HEK293T (cell line): Measurements from ENCODE around the gene RAPGEF3.

Source experiments
- CTCF ChIA-PET: fragments of 350-600 bp; formaldehyde crosslinking; extraction: SDS; loops from one replicate; lab custom pipeline; 2021; ENCODE audit warnings: antibody characterized with exemption, inconsistent platforms; lab: Yijun Ruan, JAX
- POLR2A ChIA-PET: fragments of 350-600 bp; formaldehyde crosslinking; extraction: SDS; loops from one replicate; lab custom pipeline; 2020; ENCODE audit warnings: antibody characterized with exemption, inconsistent platforms; lab: Yijun Ruan, JAX
- DNase-seq: peaks from one replicate; pipeline ENCODE4 v3.0.0; 2012; ENCODE audit warnings: mixed read lengths; ENCODE audit errors: extremely low spot score
- ARNT ChIP-seq: fragments of 450-650 bp; IDR thresholded peaks from 2 replicates; pipeline ENCODE4 v1.6.1; 2017; ENCODE audit warnings: mild to moderate bottlenecking
- BHLHE40 ChIP-seq: fragments of 450-650 bp; IDR thresholded peaks from 2 replicates; pipeline ENCODE4 v1.6.1; 2016; ENCODE audit warnings: mild to moderate bottlenecking, moderate library complexity, borderline replicate concordance
- CTBP1 ChIP-seq: fragments of 450-650 bp; IDR thresholded peaks from 2 replicates; pipeline ENCODE4 v1.6.1; 2016; ENCODE audit warnings: borderline replicate concordance
- ELF4 ChIP-seq: fragments of 450-650 bp; IDR thresholded peaks from 2 replicates; pipeline ENCODE4 v1.6.1; 2017; ENCODE audit warnings: antibody characterized with exemption
- FOXA1 ChIP-seq: fragments of 450-650 bp; IDR thresholded peaks from 2 replicates; pipeline ENCODE4 v1.6.1; 2016; ENCODE audit warnings: mild to moderate bottlenecking
- FOXK2 ChIP-seq: fragments of 450-650 bp; IDR thresholded peaks from 2 replicates; pipeline ENCODE4 v1.6.1; 2016; ENCODE audit warnings: mild to moderate bottlenecking
- FOXM1 ChIP-seq: fragments of 450-650 bp; IDR thresholded peaks from 2 replicates; pipeline ENCODE4 v1.6.1; 2017; ENCODE audit warnings: mild to moderate bottlenecking, borderline replicate concordance
- HDGF ChIP-seq: fragments of 450-650 bp; IDR thresholded peaks from 2 replicates; pipeline ENCODE4 v1.6.1; 2017; ENCODE audit warnings: antibody characterized with exemption, borderline replicate concordance
- L3MBTL2 ChIP-seq: fragments of 450-650 bp; conservative IDR thresholded peaks from 2 replicates; pipeline ENCODE4 v1.6.1; 2016; ENCODE audit warnings: mild to moderate bottlenecking
- LEF1 ChIP-seq: fragments of 450-650 bp; IDR thresholded peaks from 2 replicates; pipeline ENCODE4 v1.6.1; 2017; ENCODE audit warnings: mild to moderate bottlenecking, borderline replicate concordance
- NFRKB ChIP-seq: fragments of 450-650 bp; IDR thresholded peaks from 2 replicates; pipeline ENCODE4 v1.6.1; 2016; ENCODE audit warnings: mild to moderate bottlenecking, moderate library complexity
- PKNOX1 ChIP-seq: fragments of 450-650 bp; IDR thresholded peaks from 2 replicates; pipeline ENCODE4 v1.6.1; 2016
- SP1 ChIP-seq: fragments of 450-650 bp; IDR thresholded peaks from 2 replicates; pipeline ENCODE4 v1.6.1; 2017
- SUZ12 ChIP-seq: fragments of 450-650 bp; IDR thresholded peaks from 2 replicates; pipeline ENCODE4 v1.6.1; 2016; ENCODE audit warnings: mild to moderate bottlenecking
- TARDBP ChIP-seq: fragments of 450-650 bp; IDR thresholded peaks from 2 replicates; pipeline ENCODE4 v1.6.1; 2016
- ZNF384 ChIP-seq: fragments of 450-650 bp; IDR thresholded peaks from 2 replicates; pipeline ENCODE4 v1.6.1; 2016

Gene RAPGEF3

DNA sequence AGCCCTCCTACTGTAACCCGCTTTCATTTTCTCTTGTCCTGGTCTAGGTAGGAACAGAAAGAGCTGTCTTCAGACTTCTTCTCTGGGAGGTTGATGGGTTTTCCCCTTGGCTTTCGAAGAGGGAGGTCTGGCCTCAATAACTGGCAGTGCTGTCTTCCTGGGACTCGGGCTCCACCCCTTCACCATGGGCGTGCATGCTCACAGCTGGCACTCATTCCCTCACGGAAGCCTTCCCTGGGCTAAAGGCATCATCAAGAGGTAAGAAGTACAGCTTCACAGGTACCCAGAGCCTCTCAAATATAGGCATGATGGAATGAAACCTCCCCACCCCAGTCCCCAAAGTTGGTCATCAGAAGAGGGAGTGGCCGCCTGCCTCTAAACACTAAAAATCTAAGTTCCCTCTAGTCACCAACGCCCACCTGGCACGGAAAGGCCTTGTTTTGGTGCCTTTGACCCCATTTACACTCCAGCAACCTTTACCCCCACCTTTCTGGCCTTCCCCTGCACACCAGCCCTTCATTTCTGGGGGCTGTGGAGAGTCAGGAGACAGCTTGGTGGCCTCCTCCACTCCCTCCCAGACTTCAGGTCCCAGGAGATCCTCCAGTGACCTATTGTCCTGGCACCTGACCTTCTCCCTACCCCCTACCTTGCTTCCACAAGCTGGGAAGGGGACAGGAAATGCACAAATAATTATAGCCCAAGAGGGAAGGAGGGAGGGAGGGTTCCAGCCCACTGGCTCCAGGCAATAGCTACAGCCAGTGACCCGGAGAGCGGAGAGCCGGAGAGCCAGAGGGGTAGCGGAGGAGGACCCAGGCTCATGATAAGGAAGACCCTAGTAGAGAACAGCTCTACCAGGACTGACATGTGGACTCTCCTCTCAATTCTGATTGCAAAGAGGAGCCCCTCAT, 2.8 kb downstream of the RAPGEF3 start:
- no peak for DNase-seq
- ChIA-PET POLR2A (interaction anchor here (0.7 to 1.2 kb wide), 3 partner anchors 11 to 13 kb away, joined by 3 read pairs; no protein-coding TSS in a partner anchor), CTCF (interaction anchor here (0.7 to 4.7 kb wide), 4 partner anchors 12 to 15 kb away, joined by 3 to 38 read pairs (median 12); no protein-coding TSS in a partner anchor)
- TF ChIP-seq BHLHE40: no peak
- TF ChIP-seq FOXK2: no peak
- no peak for TF ChIP-seq LEF1
- no peak for TF ChIP-seq FOXM1
- no peak for TF ChIP-seq PKNOX1
- no peak for TF ChIP-seq ZNF384
- TF ChIP-seq FOXA1: no peak
- no peak for TF ChIP-seq SP1
- TF ChIP-seq HDGF: no peak
- TF ChIP-seq ARNT: no peak
- no peak for TF ChIP-seq TARDBP
- TF ChIP-seq CTBP1: no peak
- no peak for TF ChIP-seq SUZ12
- TF ChIP-seq NFRKB: no peak
- TF ChIP-seq L3MBTL2: no peak

DNA sequence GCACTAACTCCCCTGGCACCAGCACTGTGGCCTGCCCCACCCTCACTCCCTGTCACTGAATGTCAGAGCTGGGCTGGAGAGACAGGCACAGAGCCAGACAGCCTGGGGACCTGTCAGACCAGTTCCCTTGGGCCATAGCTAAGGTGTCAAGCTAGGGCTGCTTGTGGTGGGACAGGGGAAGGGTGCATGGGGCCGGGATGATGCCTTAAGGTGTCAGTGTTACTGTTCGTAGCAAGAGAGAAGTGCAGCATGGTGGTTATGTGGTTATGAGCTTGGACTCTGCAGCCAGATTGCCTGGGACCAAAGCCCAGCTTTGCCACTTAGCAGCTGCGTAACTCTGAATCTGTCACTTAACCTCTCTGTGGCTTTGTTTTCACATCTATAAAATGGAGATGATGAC, 3.8 kb downstream of the RAPGEF3 start:
- CTCF ChIA-PET: interaction anchor here (0.8 to 4.7 kb wide), 3 partner anchors 11 to 85 kb away, joined by 3 to 19 read pairs (median 6); no protein-coding TSS in a partner anchor
- no peak for TF ChIP-seq FOXM1
- no peak for TF ChIP-seq ARNT
- no peak for TF ChIP-seq BHLHE40
- DNase-seq: no peak
- POLR2A ChIA-PET: interaction anchor here (0.7 to 1.6 kb wide), 4 partner anchors 12 to 17 kb away, joined by 3 to 5 read pairs (median 3); no protein-coding TSS in a partner anchor

DNA sequence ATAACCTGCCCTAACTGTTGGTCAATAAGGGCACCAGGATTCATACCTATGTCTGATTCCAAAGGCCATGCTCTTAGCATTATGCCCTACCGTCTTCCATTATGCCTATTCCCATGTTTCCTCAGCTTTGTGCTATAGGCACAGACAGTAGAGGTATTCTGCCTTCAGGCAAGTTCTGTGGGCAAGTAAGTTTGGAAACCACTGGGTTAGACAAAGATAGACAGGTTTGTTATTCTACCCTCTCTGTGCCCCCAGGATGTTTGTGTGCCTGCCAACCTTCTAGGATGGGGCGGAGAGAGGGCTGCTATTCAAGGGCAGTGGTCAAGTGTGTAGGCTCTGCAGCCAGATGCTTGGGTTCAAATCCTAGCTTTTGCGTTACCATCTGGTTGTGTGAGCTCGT, 4.6 kb downstream of the RAPGEF3 start:
- CTCF ChIA-PET: interaction anchor here (0.8 to 4.7 kb wide), 3 partner anchors 10 to 18 kb away, joined by 3 to 19 read pairs (median 4); no protein-coding TSS in a partner anchor
- POLR2A ChIA-PET: interaction anchor here (1.6 kb wide), 1 partner anchor 15 kb away, joined by 5 read pairs; no protein-coding TSS in a partner anchor
- no peak for TF ChIP-seq BHLHE40
- no peak for DNase-seq

GRCh38 chr12:47753021-47754001, 5.4 kb downstream of the RAPGEF3 start:
- ChIA-PET POLR2A (interaction anchor here (1.6 kb wide), 1 partner anchor 16 kb away, joined by 5 read pairs; no protein-coding TSS in a partner anchor), CTCF (interaction anchor here (0.8 to 2.1 kb wide), 5 partner anchors 9 to 19 kb away, joined by 3 to 11 read pairs (median 3); no protein-coding TSS in a partner anchor)
- no peak for TF ChIP-seq ZNF384
- TF ChIP-seq TARDBP: no peak
- TF ChIP-seq ELF4: no peak
- no peak for TF ChIP-seq SUZ12
- TF ChIP-seq FOXA1: no peak
- TF ChIP-seq L3MBTL2: no peak
- no peak for TF ChIP-seq PKNOX1
- TF ChIP-seq FOXM1: no peak
- TF ChIP-seq SP1: no peak
- TF ChIP-seq LEF1: no peak
- TF ChIP-seq HDGF: no peak

DNA sequence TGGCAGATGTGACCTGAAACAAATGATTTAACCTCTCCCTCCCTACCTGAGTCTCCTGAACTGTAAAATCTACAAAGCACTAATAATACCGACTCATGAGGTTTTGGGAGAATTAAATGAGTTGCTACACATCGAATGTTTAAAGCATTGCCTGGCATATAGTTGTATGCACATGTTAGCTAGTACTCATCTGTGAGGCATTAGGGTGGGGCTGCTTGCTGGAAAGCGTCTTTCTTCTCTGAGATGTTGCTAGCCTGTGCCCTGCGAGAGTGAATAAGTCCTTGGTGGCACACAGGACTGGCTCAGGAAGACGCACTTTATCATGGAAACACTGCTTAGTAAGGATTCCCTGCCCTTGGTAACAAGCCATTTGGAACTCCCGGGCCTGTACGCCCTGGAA, 6.1 kb downstream of the RAPGEF3 start:
- POLR2A ChIA-PET: no interaction called here
- CTCF ChIA-PET: interaction anchor here (1.0 to 2.1 kb wide), 3 partner anchors 10 to 20 kb away, joined by 3 to 11 read pairs (median 3); no protein-coding TSS in a partner anchor

More at GRCh38 chr12:47753021-47754001, 5.4 kb downstream of the RAPGEF3 start:
- DNase-seq: no peak

More for the DNA sequence above, 6.1 kb downstream of the RAPGEF3 start:
- TF ChIP-seq ELF4 (no peak), TARDBP (no peak), SUZ12 (no peak), L3MBTL2 (no peak), ARNT (no peak), BHLHE40 (no peak), FOXA1 (no peak), PKNOX1 (no peak), LEF1 (no peak), HDGF (no peak), NFRKB (no peak), FOXK2 (no peak), ZNF384 (no peak)
- no peak for DNase-seq
